Fibroblast of pulmonary artery (primary cell): Measurements from ENCODE around the gene ANXA7.
A peak's percentile ranks its signal among the peaks of the same experiment; 100 is the strongest.
"Not testable (repeated sequence)": the region's sequence is repeated elsewhere in the genome, so short reads cannot be mapped to it uniquely, and the experiment has no call there.

ENCODE experiments used
- DNase-seq: peaks from one replicate; pipeline ENCODE4 v3.0.0-alpha.2; 2010; ENCODE audit warnings: low read depth
- H3K4me3 ChIP-seq: replicated peaks from 2 replicates; pipeline ENCODE4 v1.5.1; 2011; ENCODE audit warnings: low read depth, mild to moderate bottlenecking, control low read depth, low read length, moderate library complexity
- CTCF ChIP-seq: IDR thresholded peaks from 2 replicates; pipeline ENCODE4 v1.5.1; 2011; ENCODE audit warnings: mild to moderate bottlenecking, control low read depth, low read length, inconsistent platforms; ENCODE audit errors: missing control alignments

ANXA7 gene

GRCh38 chr10:73398024-73398423, 15.8 kb downstream of the ANXA7 start:
- TF ChIP-seq CTCF: peak; percentile 9
- DNase-seq: no peak
- no peak overlapping the region for H3K4me3 ChIP-seq

- H3K4me3 ChIP-seq, DNase-seq: not testable (repeated sequence)
Observed at GRCh38 chr10:73394325-73394724, 19.5 kb downstream of the ANXA7 start.

- H3K4me3 ChIP-seq: no peak overlapping the region
- TF ChIP-seq CTCF: no peak
- DNase-seq: no peak
Observed at GRCh38 chr10:73388228-73388627, 25.6 kb downstream of the ANXA7 start.

GRCh38 chr10:73386583-73386982, 27.3 kb downstream of the ANXA7 start:
- H3K4me3 ChIP-seq: no peak overlapping the region
- no peak for TF ChIP-seq CTCF
- no peak for DNase-seq

- TF ChIP-seq CTCF: no peak
- DNase-seq: no peak
- no peak overlapping the region for H3K4me3 ChIP-seq
Observed at GRCh38 chr10:73379064-73379748, 34.7 kb downstream of the ANXA7 start.

- TF ChIP-seq CTCF: no peak
- no peak overlapping the region for H3K4me3 ChIP-seq
- DNase-seq: no peak
Observed at GRCh38 chr10:73376679-73377078, 37.2 kb downstream of the ANXA7 start.

- no peak for TF ChIP-seq CTCF
- H3K4me3 ChIP-seq: no peak overlapping the region
- DNase-seq: no peak
Observed at GRCh38 chr10:73368238-73368637, 45.6 kb downstream of the ANXA7 start.
